SK-N-MC (cell line): ENCODE measurements around the gene PRDM2.

Experiments
- EZH2 ChIP-seq: fragments of 200-600 bp; sonication (generic); IDR thresholded peaks from one replicate; pipeline ENCODE4 v1.6.1; 2017; ENCODE audit warnings: antibody characterized with exemption
- FOXP2 ChIP-seq: optimal IDR thresholded peaks from 2 replicates; pipeline ENCODE3; 2011; ENCODE audit warnings: mild to moderate bottlenecking, moderate library complexity; ENCODE audit not compliant: insufficient read depth; ENCODE audit errors: extremely low read length, control extremely low read depth
- POLR2AphosphoS5 ChIP-seq: IDR thresholded peaks from 2 replicates; pipeline ENCODE4 v1.6.1; 2012; ENCODE audit warnings: mild to moderate bottlenecking, low read depth, low read length, borderline replicate concordance

GRCh38 chr1:13869172-13869797 lies 169.3 kb downstream of the PRDM2 start:
- TF ChIP-seq POLR2AphosphoS5, result no peak
- TF ChIP-seq EZH2, result no peak
- no peak for TF ChIP-seq FOXP2
